ENCODE results near the gene PPP1R26. TPM values are rescaled to one million over a fixed set of nuclear protein-coding genes. Genes with fewer than 3 reads are reported as not detected.

PPP1R26 gene
- total and polyA plus RNA-seq, 9 of the 15 experiments (the other 6 are each of a cell fraction or from before 2014, with no cell fraction given), result 0.77 to 26.8 (median 9.3) TPM

DNA sequence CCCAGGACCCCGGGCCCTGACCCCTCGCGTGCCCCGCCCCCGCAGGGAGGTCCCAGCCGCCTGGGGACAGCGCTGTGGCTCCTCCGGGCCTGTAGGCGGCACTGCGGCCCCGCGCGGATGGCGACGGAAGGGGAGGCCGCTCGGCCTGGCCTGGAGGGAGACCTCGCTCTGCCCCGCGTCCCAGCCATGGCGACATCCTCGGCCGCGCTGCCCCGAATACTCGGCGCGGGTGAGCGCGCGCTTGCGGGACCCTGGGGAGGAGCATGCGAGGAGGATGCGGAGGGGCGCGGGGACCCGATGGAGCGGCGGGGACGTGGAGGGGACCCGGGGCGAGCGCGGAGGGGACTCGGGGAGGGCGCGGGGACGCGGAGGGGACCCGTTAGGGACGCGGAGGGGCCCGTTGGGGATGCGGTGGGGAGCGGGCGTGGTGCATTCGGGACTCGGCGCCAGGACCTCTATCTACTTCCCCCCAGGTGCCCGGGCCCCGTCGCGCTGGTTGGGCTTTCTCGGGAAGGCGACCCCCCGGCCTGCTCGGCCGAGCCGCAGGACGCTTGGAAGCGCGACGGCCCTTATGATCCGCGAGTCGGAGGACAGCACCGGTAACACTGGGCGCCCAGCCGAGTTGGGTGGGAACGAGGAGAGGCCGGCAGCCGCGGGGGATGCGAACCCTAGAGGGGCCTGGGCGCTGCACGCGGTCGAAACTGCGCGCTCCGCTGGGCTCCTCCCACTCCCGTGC is 21.1 kb downstream of the PPP1R26 start, which contains the start of gene MRPS2 (continued):
- TF ChIP-seq ZFP36 (IDR thresholded peaks at IDR 0.05; ENCODE audit: low read depth, low read length, partially characterized antibody) (no peak), TCF7 (IDR thresholded peaks at IDR 0.05; ENCODE audit: borderline replicate concordance) (no peak), KLF1 (tag; IDR thresholded peaks at IDR 0.05) (no peak), PHF20 (IDR thresholded peaks at IDR 0.05; ENCODE audit: partially characterized antibody) (peak; percentile 80), GATAD2A (IDR thresholded peaks at IDR 0.05) (peak; percentile 66; the same call in 1 of the 2 replicates), RBM25 (IDR thresholded peaks at IDR 0.05; ENCODE audit: low read depth, low read length, severe bottlenecking) (no peak), FOXM1 (IDR thresholded peaks at IDR 0.05; ENCODE audit: low read depth) (no peak), FOXM1 (CRISPR knock-in tag; IDR thresholded peaks at IDR 0.05; ENCODE audit: low read depth) (no peak), POLR2H (tag; IDR thresholded peaks at IDR 0.05; ENCODE audit: low read depth) (no peak), BRCA1 (IDR thresholded peaks at IDR 0.05) (no peak), BRCA1 (CRISPR knock-in tag; IDR thresholded peaks at IDR 0.05) (no peak), GATA2 (CRISPR knock-in tag; IDR thresholded peaks at IDR 0.05) (no peak), ZNF707 (CRISPR knock-in tag; conservative IDR thresholded peaks at IDR 0.05) (no peak), FOXJ3 (CRISPR knock-in tag; IDR thresholded peaks at IDR 0.05) (no peak)
- TF ChIP-seq, protein P1, sequence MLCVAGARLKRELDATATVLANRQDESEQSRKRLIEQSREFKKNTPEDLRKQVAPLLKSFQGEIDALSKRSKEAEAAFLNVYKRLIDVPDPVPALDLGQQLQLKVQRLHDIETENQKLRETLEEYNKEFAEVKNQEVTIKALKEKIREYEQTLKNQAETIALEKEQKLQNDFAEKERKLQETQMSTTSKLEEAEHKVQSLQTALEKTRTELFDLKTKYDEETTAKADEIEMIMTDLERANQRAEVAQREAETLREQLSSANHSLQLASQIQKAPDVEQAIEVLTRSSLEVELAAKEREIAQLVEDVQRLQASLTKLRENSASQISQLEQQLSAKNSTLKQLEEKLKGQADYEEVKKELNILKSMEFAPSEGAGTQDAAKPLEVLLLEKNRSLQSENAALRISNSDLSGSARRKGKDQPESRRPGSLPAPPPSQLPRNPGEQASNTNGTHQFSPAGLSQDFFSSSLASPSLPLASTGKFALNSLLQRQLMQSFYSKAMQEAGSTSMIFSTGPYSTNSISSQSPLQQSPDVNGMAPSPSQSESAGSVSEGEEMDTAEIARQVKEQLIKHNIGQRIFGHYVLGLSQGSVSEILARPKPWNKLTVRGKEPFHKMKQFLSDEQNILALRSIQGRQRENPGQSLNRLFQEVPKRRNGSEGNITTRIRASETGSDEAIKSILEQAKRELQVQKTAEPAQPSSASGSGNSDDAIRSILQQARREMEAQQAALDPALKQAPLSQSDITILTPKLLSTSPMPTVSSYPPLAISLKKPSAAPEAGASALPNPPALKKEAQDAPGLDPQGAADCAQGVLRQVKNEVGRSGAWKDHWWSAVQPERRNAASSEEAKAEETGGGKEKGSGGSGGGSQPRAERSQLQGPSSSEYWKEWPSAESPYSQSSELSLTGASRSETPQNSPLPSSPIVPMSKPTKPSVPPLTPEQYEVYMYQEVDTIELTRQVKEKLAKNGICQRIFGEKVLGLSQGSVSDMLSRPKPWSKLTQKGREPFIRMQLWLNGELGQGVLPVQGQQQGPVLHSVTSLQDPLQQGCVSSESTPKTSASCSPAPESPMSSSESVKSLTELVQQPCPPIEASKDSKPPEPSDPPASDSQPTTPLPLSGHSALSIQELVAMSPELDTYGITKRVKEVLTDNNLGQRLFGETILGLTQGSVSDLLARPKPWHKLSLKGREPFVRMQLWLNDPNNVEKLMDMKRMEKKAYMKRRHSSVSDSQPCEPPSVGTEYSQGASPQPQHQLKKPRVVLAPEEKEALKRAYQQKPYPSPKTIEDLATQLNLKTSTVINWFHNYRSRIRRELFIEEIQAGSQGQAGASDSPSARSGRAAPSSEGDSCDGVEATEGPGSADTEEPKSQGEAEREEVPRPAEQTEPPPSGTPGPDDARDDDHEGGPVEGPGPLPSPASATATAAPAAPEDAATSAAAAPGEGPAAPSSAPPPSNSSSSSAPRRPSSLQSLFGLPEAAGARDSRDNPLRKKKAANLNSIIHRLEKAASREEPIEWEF (CRISPR knock-in tag; IDR thresholded peaks at IDR 0.05), result no peak
- TF ChIP-seq, protein P2, sequence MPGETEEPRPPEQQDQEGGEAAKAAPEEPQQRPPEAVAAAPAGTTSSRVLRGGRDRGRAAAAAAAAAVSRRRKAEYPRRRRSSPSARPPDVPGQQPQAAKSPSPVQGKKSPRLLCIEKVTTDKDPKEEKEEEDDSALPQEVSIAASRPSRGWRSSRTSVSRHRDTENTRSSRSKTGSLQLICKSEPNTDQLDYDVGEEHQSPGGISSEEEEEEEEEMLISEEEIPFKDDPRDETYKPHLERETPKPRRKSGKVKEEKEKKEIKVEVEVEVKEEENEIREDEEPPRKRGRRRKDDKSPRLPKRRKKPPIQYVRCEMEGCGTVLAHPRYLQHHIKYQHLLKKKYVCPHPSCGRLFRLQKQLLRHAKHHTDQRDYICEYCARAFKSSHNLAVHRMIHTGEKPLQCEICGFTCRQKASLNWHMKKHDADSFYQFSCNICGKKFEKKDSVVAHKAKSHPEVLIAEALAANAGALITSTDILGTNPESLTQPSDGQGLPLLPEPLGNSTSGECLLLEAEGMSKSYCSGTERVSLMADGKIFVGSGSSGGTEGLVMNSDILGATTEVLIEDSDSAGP (CRISPR knock-in tag; IDR thresholded peaks at IDR 0.05), result no peak
- TF ChIP-seq, protein P3, sequence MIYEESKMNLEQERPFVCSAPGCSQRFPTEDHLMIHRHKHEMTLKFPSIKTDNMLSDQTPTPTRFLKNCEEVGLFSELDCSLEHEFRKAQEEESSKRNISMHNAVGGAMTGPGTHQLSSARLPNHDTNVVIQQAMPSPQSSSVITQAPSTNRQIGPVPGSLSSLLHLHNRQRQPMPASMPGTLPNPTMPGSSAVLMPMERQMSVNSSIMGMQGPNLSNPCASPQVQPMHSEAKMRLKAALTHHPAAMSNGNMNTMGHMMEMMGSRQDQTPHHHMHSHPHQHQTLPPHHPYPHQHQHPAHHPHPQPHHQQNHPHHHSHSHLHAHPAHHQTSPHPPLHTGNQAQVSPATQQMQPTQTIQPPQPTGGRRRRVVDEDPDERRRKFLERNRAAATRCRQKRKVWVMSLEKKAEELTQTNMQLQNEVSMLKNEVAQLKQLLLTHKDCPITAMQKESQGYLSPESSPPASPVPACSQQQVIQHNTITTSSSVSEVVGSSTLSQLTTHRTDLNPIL (CRISPR knock-in tag; IDR thresholded peaks at IDR 0.05), result no peak
- TF ChIP-seq, protein P4, sequence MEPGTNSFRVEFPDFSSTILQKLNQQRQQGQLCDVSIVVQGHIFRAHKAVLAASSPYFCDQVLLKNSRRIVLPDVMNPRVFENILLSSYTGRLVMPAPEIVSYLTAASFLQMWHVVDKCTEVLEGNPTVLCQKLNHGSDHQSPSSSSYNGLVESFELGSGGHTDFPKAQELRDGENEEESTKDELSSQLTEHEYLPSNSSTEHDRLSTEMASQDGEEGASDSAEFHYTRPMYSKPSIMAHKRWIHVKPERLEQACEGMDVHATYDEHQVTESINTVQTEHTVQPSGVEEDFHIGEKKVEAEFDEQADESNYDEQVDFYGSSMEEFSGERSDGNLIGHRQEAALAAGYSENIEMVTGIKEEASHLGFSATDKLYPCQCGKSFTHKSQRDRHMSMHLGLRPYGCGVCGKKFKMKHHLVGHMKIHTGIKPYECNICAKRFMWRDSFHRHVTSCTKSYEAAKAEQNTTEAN (CRISPR knock-in tag; IDR thresholded peaks at IDR 0.05), result no peak
- TF ChIP-seq, protein P5, sequence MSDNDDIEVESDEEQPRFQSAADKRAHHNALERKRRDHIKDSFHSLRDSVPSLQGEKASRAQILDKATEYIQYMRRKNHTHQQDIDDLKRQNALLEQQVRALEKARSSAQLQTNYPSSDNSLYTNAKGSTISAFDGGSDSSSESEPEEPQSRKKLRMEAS (CRISPR knock-in tag; IDR thresholded peaks at IDR 0.05), result peak; percentile 84

Measured in K562 (cell line).